GM19452 (cell line): Measurements from ENCODE around the gene OSBP2.

Source experiments
- ATAC-seq: cut with Tn5 transposase; IDR thresholded peaks from one replicate; pipeline ENCODE4 v1.9.1; 2021; ENCODE audit not compliant: unreplicated experiment

OSBP2 gene

DNA sequence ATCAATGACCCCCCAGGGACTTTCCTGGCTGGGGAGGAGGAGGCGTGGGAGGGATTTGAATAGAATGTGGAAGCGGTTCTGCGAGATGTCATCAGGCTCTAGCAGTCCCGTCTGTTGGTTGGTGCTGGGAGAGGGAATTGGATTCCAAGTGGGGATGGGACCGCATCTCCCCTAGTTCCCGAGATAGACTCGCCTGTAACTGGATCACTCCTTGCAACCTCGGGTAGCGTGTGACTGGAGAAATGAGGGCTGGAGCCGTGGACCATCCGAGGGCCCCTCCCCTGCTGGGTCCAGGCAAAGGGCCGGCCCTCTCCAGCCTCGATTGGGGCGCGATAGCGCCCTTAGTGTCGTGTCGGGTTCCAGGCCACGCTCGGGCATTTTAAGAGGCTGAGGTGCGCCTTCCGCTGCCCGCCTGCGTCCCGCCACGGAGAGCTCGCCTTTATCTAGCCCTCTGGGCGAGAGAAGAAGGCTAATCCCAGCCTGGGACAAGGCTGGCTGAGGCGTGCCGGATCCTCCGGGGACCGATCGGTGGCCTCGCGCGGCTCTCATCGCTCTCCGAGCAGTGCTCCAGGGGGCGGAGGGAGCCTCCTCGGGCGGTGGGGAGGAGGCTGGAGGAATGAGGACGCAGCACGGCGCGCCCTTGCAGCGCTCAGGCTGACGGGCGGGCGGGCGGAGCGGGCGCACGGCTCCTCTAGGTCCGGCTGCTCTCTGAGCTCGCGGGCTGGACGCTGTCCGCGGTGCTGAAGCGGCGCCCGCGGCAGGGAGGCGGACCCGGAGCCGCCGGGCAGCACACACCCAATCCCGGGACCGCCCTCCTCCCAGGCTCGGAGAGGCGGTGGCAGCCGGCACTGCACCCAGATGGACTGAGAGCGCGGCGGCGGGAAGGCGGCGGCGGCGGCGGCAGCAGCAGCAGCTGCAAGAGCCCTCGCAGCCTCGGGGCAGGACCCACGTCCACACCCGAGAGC, 107.8 kb downstream of the OSBP2 start:
- ATAC-seq = no peak

DNA sequence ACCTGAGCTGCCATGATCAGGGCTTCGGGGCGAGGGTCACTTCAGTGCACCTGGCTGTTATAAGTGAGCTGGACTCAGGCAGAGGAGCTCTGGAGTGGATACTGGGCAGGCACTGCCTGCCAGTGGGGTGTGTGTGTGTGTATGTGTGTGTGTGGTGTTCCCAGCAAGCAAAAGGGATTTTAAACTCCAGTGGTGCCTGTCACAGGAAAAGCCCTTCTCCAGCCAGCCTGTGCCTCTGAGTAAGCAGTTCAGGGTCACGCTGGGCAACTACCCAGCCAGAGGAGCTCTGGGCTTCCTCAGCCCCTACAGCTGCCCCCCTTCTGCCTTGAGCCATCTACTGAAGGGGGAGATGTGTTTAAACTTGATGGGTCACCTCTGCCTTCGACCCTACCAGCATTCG, 109.0 kb downstream of the OSBP2 start:
- ATAC-seq = no peak

DNA sequence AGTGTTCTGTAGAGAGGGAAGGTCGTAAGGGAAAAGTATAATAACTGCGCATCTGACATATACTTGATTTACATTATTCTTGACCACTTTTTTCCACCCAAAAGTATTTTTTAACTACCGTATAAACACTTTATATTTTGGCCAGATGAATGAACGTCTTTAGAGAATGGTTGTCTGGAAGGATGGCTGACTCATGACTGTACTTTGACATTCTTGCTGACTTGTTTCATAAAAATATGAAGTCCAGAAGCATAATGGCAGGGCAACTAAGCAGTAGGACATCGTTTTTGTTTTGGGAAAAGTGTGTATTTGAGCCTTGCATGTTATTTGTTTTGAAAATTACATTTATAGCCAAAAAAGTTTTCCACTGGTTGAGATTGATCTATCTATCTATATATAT, 110.0 kb downstream of the OSBP2 start:
- ATAC-seq = no peak

DNA sequence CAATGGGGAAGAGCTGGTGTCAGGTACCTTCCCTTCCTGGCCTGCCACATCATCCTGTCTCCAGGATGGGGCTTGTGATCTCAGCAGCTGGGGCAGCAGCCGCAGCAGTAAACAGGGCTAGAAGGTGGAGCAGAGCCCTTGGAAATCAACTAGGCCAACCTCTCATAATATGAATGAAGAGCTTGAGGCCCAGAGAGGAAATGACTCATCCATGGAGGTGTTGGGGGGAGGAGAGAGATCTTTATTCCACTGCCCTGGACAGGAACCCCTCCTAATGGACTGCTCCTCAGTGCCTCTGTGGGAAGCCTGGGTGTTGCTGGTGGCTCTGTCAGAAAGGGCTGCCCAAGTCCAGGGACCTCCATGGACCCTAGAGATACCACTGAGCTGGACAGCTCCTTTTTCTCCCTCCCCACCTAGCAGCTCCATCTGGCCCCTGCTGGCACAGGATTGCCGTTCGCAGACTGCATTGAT, 111.8 kb downstream of the OSBP2 start:
- no peak for ATAC-seq

DNA sequence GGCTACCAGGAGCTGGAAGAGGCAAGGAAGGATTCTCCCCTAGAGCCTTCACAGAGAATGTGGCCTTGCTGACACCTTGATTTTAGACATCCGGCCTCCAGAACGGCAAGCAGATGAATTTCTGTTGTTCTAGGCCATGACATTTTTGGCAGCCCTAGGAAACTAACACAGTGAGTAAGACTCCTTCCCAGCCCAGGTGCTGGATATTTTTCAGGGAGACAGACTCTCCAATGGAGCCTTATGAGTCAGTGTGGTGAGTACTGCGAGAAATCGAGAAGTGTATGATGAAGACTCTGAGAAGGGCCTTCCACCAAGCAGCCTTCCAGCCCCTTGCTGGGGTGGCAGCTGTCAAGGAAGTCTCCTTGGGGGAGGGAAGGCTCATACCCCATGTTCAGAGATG, 114.4 kb downstream of the OSBP2 start:
- no peak for ATAC-seq

DNA sequence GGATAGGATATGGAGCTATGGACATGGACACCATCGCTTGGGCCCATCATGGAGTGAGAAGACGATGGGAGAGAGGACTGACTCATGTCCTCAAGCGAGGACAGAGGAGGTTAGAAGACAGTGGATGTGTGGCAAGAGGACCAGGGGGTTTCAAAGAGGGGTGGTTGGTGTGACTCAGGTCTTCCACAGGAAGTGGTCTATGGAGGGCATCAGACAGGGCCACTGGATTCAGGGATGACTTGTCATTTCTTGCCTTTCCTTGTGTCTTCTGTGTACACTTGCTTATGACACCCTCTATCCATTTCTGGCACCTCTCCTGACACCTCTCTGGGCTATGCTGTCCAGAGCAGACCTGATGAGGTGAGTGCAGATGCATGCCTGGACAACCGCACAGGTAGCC, 115.4 kb downstream of the OSBP2 start:
- no peak for ATAC-seq

DNA sequence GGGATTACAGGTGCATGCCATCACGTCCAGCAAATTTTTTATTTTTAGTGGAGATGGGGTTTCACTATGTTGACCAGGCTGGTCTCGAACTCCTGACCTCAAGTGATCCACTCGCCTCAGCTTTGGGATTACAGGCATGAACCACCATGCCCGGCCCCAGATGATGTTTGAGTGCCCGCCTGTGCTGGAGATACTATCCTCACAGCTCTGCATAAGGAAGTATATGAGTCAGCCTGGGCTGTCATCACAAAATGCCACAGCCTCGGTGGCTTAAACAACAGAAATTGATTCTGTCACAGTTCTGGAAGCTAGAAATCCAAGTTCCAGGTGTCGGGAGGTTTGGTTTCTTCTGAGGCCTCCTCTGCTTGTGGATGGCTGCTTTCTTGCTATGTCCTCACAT, 119.3 kb downstream of the OSBP2 start:
- ATAC-seq = no peak

DNA sequence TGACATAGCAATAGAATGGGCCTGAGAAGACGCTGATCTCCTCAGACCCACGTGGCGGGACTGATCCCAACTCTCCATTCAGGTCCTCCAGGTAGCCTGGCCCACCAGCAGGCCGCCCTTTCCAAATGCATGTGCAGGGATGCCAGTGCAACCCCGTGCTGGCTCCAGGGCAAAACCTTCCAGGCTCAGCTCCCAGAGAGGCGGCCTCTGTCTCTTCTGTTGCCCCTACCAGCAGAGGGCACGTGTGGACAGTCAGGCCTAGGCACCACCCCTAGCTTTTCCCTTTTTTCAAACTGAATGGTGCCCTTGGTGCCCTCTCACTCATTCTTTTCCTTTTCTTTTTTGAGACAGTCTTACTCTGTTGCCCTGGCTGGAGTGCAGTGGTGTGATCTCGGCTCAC, 121.7 kb downstream of the OSBP2 start:
- no peak for ATAC-seq

DNA sequence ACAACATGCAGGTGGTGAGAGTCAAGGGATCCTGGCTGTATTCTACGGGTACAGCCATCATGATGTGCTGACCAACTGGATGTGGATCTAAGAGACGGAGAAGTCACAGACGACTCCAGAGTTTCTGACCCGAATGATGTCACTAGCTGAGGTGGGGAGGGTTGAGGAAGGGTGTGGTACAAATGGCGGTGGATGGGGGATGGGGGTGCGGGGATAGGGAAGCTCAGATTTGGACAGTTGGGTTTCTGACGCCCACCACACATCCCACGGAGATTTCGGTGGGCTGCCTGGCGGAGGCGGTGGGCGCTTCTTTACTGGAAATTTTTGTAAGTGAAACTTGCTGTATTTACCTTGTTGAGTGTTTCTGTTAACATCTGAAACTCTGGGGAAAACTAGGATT, 126.7 kb downstream of the OSBP2 start:
- ATAC-seq = no peak

DNA sequence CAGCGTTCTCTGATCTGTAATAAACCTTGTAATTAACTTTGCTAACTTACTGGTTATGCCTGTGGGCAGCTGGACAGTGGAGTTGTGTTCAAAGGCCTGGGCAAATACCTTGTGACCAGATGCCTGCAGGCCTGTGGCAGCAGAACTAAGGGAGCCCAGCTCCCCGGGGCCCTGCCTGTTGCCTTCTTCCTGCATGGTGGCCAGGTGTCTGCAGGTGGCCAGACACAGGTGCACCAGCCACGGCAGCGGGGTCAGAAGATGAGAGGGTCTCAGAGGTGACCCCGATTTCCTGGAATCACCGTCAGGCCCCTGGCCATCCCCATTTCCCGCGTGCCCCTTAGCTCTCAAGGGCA, 127.2 kb downstream of the OSBP2 start:
- no peak for ATAC-seq

DNA sequence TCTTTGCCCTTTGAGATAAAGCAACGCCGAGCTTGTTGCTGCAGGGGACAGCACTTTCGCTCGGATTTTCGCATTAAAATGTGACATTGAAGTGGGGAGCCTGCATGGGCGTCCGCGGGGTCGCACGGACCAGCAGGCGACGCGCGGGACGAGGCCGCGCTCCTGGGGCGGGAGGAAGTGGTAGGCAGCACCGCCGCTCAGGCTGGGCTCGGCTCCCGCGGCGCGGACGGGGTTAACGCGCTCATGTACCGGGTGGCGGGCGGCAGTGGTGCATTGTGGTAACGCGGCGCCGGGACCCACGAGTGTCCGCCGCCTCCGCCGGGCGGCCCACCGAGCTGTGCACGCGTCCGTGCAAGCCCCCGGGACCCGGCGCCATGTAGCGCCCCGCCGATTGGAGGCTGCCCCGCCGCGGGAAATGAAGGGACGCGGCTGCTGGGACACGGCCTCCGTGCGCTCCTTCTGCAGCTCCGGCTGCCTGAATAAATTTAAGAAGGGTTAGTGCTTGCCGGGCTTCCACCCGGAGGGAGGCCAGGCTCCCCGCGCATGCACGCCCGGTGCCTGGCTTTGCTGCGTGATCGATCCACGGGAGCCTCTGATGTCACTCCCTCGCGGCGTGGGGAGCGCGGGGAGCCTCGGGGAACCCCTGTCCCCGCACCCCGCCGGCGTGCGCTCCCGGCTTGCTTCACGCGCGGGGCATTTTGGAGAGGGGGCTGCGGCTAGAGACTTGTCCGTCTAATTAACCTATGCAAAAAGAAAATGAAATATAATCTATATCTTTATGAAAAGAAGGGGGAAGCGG, 127.7 kb downstream of the OSBP2 start:
- ATAC-seq = no peak

DNA sequence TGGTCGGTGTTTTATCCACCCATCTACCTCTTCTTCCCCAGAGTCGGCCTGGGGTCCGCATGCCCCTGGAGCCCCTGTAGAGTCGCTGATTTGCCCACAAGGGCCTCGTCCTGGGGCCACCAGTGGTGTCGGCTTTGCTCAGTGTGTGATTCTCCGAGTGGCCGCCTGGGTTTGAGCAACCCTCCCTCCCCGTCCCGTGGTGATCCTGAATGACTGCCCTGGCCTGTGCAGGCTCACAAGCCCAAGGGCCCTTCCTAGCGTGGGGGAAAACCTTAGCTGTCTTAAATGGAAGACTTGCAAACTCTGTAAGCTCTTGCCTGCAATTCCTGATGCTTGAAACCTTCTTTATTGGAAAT, 128.3 kb downstream of the OSBP2 start:
- ATAC-seq = no peak

DNA sequence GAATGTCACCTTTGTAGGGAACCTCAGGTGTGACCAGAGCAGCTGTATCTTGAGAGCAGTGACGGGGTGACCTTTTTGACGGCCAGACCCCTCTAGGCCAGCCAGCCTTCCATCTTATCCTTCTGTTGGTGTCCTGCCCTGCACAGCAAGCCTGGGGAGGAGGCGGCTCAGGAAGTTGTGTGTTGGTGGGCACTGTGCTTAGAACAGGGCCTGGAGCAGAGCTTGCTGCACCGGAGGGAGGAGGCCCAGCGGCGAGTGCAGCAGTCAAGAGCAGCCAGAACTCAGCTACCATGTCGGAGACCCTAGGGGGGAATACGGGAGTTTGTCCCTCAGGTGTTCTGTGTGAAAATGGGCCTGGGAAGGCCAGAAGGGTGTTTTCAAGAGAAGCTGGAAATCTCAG, 129.4 kb downstream of the OSBP2 start:
- no peak for ATAC-seq

DNA sequence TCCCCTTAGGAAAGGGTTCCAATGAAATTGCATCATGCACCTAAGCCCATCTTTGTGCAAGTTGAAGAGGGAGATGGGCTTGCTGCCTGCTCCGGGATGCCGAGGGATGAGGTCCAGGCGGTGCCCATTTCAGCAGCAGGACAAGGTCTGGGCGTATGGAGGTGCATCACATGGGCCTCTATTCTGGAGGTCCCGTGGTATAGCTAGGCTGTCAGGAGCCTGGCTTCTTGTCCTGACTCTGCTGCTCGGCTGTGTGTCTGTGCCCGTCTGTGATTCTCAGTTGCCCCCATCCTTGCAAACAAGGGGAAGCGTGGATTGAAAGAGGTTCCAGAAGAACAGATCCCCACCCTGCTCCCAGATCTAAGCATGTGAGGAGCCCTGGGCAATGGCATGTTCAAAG, 130.0 kb downstream of the OSBP2 start:
- ATAC-seq = no peak

DNA sequence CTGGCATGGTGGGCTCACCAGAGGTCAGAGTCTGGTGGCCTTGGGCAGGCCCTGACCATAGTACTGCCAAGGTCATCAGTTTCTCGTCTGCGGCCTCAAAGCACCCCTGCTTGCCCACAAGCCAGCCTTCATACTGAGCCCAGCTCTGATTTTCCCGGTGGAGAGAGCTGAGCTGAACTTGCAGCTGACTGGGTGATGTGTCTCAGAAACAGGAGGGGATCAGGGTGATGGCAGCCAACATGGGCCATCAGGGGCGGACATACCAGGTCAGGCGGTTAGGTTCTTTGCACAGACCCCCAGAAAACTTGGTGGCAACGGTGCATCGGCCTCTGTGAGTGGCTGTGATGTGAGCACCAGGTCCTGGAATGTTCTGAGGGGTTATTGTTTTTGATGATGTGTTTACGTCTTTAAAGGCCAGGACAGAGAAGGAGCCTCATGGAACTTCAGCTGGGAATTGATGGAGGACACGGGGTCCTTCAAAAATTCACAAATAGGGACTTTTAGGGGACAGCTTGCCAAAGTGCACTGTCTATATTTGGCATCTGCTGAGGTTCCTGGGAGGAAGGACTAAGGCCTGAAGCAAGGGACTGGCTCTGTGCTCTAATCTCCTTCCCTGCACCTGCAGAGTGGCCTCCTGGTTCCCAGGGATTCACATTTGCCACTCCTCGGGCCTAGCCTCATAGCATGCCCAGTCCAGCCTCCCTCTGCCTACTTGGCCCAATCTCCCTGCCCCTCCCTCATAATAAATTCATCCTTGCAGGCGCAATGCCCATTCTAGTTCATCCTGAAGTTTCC, 131.2 kb downstream of the OSBP2 start:
- no peak for ATAC-seq

DNA sequence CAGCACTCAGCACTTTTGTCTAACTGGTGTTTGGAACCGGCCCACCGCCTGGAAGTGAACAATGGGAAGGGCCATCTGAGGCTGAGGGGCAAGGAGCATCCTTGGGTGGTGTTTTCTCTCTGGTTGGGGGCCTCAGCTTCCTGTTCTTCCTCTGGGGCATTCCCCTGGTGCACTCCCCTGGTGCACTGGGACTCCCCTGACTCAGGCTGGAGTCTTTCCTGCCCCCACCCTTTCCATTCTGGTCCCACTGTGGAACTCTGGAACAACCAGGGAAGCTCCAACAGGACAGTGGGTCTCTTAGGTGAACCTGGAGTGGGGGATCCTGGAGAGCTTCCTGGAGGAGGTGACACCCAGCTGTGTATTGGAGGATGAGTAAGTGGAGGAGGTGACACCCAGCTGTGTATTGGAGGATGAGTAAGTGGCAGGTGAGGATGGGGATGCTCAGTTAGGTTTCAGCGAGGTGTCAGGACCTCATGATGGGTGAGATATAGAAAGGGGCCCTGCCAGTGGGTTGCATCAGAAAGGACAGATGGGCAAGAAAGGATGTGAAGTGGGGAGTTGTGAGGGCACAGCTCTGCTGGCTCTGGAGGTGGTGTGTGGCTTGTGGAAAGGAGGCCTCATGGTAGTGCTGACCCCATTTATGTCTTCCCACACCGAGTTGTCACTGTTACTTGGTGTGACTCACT, 132.1 kb downstream of the OSBP2 start:
- no peak for ATAC-seq

DNA sequence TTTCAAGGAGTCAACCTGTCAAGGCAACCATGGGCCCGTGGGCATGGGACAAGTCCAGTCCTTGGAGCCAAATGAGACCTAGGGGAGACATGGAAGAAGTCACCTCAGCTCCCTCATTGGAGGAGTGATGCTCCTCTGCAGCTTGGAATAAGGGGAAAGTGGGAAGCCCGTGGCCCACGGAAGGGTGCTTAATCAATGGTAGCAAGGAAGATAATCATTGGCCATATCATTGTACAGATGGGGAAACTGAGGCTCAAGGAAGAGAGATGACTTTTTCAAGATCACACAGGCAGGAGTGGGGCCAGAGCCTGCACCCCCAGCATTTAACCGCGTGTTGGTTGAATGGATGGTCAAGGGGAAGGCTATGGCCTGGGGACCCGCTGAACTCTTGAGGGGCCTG, 133.0 kb downstream of the OSBP2 start:
- no peak for ATAC-seq

DNA sequence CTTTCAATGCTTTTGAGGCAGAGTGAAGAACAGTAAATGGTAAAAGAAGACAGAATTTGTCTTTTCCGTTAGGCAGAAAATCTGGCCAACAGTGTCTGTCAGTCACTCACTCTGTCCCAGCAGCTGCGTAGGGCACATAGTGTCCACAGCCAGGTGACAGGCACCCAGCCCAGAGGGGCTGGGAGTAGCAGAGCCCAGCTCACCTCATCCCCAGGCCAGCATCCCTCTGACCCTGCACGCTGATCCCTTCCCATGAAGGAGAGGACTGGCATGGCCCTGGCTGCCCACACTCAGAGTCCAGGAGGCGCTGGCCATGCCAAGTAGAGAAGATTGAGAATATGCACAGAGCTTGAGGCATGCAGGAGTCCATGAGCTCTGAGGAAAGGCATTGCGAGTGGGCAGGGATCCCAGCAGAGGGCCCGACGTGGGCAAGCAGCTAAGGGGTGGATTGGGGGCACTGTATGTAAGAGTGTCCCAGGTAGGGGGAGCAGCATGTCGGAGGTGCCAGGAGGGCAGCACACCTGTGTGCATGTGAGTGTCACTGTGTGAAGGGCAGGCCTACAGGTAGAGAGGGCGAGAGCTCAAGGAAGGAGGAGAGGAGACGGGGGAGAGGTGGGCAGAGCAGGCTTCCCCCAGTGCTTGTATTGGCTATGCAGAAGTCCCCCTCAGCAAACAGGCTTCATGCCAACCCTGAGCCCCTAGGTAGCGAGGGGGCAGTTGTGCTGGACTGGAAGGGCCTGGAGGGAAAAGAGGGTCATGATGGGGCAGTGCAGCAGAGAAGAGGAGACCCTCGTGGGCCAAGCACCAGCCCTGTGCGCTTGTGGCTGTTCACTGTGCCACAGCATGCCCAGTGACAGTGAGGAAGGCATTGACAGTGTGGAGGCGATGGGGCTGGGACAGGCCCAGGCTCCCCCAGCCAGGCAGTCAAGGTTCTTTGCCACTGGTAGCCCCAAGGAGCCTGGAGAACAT, 133.8 kb downstream of the OSBP2 start:
- ATAC-seq = no peak

DNA sequence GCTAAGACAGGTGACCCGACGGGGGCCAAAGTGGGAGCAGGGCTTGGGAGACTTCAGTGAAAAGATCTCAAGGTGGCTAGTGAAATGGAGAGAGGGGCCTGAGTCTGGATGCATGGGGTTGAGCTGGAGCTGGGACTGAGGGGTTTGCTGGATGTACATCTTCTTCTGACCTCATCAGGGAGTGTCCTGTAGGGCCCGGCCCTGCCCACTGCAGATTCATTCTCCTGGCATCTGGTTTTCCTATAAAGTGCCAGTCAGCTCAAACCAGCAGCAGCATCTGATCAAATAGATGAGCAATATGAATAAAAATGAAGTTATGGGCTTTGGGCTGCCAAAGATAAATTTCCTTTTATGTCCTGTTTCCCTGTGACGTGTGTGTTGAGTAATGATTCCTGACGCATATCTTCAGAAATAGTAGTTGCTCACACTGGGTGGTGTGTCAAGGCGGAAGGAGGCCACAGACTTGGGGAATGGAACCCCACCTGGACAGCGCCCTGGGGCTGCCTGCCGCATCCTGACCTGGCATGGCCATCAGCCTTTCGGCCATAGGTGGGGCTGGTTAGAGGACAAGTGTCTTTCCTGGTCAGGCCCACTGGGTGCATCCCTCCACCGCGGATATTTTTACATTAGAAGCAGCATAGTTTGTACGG, 135.4 kb downstream of the OSBP2 start:
- no peak for ATAC-seq
